Right lobe of liver (tissue), 4 donors: Measurements from ENCODE around the gene CHMP1A.

Experiments
- POLR2A ChIP-seq: fragments of 450-650 bp; IDR thresholded peaks from one replicate; pipeline ENCODE4 v1.6.1; 2017; ENCODE audit warnings: antibody characterized with exemption, mild to moderate bottlenecking
- TF ChIP-seq, protein P1 (sequence below), 4 donors: fragments of 200-600 bp in 3 of 4; fragments of 450-650 bp in 1 of 4; IDR thresholded peaks; one replicate each; pipeline versions ENCODE4 v1.5.1 to v1.8.0; 2016 to 2022; ENCODE audit warnings: antibody characterized with exemption in 4 of 4, mild to moderate bottlenecking in 2 of 4
- donor health status: DM: no; HTN: no; CAD: no.
- donor health status: DM: no; HTN: no; CAD: no.
- donor health status: DM: no; HTN: yes; CAD: no.

GRCh38 chr16:89661215-89661614 lies 3.7 kb upstream of the CHMP1A start:
- TF ChIP-seq, protein P1, sequence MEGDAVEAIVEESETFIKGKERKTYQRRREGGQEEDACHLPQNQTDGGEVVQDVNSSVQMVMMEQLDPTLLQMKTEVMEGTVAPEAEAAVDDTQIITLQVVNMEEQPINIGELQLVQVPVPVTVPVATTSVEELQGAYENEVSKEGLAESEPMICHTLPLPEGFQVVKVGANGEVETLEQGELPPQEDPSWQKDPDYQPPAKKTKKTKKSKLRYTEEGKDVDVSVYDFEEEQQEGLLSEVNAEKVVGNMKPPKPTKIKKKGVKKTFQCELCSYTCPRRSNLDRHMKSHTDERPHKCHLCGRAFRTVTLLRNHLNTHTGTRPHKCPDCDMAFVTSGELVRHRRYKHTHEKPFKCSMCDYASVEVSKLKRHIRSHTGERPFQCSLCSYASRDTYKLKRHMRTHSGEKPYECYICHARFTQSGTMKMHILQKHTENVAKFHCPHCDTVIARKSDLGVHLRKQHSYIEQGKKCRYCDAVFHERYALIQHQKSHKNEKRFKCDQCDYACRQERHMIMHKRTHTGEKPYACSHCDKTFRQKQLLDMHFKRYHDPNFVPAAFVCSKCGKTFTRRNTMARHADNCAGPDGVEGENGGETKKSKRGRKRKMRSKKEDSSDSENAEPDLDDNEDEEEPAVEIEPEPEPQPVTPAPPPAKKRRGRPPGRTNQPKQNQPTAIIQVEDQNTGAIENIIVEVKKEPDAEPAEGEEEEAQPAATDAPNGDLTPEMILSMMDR (IDR thresholded peaks at IDR 0.05) = no peak
- no peak for TF ChIP-seq POLR2A
